Measurements from ENCODE around the gene KLHL13.
"Not testable (repeated sequence)": the region's sequence is repeated elsewhere in the genome, so short reads cannot be mapped to it uniquely, and the experiment has no call there.

KLHL13 gene

DNA sequence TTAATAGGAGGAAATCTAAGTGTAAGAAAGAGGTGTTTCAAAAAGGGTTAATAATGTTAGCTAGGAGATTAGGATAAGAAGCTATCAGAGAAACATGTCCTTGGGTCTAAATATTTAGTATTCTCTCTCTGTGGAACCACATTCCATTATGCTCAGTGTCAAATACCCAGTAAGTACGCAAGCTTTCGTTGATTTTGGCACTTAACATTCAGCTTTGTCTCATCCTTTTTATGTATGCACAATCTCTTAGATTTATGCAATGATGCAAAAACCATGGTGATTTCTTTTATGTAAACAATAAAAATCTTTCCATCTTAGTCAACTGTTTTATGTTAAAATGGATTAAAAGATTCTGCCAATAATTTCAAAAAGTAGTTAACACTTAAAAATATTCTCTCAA is 129.2 kb downstream of the KLHL13 start:
- no peak for DNase-seq

- no peak for DNase-seq
Observed at GRCh38 chrX:117985241-117985640, 131.4 kb downstream of the KLHL13 start.

DNA sequence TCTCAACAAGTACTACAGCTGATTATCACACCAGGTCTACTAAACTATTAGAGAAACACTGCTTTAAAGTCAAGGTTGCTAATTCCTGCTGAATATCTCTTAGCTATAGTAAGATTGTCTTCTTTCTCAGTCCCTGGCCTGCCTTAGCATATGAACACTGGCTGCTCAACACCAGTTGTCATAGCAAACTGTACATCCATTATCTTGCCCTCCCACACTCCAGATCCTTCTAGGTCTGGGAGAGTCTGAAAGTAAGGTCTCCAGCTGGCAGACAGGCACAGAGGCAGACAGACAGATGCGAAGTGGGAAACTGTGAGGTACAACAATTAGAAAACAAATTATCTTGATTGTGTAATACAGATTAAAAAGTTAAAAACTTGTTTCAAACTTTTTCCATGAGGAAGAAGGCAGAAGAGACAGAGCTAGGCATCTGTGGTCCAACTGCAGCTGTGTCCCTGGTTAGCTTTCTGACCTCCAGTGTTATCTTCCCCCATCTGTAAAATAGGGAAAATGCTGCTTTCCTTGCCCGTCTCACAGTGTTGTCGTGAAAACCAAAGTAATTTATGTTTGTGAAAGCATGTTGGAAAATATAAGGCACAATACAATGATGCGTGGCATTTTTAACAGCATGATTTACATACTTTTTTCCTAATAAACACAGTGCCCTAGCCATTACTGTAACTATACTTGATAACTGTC is 133.8 kb downstream of the KLHL13 start:
- DNase-seq: no peak

DNA sequence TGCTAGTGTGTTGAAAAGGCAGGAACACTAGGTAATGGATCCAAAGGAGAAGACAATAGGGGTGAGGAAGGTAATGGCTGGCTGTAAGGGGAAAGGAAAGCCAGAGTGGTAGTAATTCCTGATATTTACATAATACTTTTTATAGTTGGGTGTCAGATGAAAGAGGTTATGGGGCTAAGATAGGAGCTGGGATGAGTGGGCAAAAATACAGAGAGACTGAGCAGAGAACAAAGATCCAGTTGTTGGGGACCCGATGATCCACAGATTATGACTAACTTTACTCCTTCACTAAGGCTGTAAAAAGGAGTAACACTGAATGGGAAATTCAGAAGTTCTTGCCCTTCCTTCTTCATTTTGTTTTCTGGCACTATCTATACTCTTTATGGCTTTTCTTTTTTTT is 138.2 kb downstream of the KLHL13 start:
- DNase-seq: no peak

- DNase-seq: no peak
Observed at GRCh38 chrX:117977526-117977925, 139.1 kb downstream of the KLHL13 start.

GRCh38 chrX:117973110-117973807 is 143.4 kb downstream of the KLHL13 start:
- DNase-seq: no peak

- DNase-seq: no peak
Observed at GRCh38 chrX:117972711-117973109, 143.9 kb downstream of the KLHL13 start.

DNA sequence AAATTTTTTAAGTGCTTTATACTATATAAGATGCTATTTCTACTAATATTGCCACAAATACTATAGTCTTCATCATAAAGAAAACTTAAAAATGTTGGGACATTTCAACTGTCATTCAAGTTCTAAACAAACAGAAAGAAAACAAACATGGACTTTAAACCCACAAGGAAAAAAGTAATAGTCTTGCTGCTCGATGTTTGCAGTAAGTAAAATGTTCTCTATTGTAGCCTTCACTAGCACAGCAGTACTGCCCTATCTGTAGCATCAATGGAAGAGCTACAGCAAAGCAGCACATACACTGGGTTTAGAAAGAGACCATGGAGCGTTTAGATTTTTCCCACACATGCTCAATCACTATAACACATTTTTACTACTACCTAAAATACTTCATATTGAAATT is 146.8 kb downstream of the KLHL13 start:
- no peak for DNase-seq

DNA sequence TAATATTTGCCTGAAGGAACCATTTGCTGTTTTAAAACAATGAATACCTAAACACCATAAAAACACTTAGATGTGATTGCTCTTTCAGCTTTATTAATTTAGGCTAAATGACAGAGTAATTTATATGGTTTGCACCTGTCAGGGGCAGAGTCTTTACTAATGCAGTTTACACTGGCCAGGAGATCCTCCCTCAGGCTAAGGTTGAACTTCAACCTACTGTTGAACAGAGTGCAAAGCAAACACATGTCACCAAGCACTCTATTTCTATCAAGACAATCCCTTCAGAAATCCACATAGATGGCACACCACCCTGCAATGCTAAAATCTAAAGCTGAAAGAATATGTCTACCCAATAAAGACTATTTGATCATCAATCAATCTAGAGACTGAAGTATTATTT is 147.3 kb downstream of the KLHL13 start:
- DNase-seq: no peak

DNA sequence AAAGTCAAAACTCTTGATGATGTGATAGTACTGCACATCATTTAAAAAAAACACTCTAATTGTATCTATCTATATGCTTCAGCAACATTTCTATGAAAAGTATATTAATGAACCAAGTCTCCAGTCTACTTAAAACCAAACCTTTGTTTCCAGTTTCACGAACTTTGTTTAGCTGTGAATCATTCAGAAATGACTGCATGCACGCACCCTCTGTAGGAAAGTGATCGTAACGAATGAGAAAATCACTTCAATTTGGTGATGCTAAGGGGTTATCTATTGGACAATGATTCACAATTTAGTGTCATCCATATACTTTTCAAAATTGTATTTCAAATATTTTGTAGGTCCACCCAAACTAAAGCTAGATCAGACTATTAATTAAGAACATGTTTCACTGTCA is 157.6 kb downstream of the KLHL13 start:
- no peak for DNase-seq

- DNase-seq: no peak
Observed at GRCh38 chrX:117957128-117957527, 159.5 kb downstream of the KLHL13 start.

DNA sequence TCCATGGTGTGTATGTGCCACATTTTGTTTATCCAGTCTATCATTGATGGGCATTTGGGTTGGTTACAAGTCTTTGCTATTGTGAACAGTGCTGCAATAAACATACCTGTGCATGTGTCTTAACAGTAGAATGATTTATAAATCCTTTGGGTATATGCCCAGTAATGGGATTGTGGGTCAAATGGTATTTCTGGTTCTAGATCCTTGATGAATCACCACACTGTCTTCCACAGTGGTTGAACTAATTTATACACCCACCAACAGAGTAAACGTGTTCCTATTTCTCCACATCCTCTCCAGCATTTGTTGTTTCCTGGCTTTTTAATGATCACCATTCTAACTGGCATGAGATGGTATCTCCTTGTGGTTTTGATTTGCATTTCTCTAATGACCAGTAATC is 177.3 kb downstream of the KLHL13 start:
- DNase-seq: not testable (repeated sequence)

- no peak for DNase-seq
Observed at GRCh38 chrX:117936118-117936517, 180.5 kb downstream of the KLHL13 start.

DNA sequence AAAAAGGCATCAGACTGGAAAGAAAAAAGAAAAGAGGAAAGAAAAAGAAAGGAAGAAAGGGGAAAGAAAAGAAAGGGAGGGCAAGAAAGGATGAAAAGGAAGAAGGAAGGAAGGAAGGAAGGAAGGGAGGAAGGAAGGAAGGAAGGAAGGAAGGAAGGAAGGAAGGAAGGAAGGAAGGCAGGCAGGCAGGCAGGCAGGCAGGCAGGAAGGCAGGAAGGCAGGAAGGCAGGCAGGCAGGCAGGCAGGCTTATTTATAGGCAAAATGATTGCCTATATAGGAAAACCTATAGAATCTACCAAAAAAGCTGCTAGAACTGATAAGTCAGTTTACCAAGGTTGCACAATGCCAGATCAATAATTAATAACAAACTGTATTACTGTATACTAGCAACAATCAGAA is 186.5 kb downstream of the KLHL13 start:
- DNase-seq: not testable (repeated sequence)

- no peak for DNase-seq
Observed at GRCh38 chrX:117919755-117920154, 196.9 kb downstream of the KLHL13 start.

- DNase-seq: no peak
Observed at GRCh38 chrX:117910216-117910615, 206.4 kb downstream of the KLHL13 start.

DNA sequence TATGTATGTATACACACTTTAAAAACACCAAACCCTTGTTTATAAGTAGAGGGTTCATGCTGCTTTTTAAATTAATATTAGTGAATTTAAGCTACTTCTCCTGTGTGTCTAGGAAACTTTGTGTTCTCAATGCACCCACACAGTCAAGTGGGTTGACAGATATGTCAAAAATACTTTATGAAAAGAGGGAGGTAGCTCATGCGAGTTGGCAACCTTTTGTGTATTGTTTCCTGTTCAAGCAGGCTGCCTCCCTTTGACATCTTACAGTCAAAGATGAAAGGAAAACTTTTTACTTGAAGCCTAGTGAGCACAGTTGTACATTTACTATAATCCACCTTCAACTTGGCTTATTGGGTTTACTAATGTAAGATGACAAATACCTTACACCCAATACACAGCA is 218.4 kb downstream of the KLHL13 start:
- DNase-seq: no peak

- no peak for DNase-seq
Observed at GRCh38 chrX:117895418-117895817, 221.2 kb downstream of the KLHL13 start.

DNA sequence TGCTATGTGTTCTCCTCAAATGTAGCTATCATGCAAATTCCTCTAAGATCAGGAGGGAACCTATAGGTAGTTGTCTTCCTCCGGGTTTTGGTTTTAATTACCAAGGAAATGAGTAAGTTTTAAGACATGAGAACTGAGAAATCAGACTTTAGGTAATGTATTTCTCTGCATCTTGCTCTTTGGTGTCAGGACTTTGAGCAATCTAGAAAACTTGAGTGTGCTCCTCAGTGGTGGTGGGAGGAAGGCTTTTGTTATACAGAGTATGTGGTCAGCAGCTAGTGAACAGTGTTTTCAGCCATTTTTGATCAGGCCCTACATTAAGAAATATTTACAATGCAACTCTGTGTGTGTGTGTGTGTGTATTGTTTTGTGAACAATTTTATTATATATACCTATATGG is 224.1 kb downstream of the KLHL13 start:
- DNase-seq: no peak

- no peak for DNase-seq
Observed at GRCh38 chrX:117871796-117872195, 244.8 kb downstream of the KLHL13 start.

DNA sequence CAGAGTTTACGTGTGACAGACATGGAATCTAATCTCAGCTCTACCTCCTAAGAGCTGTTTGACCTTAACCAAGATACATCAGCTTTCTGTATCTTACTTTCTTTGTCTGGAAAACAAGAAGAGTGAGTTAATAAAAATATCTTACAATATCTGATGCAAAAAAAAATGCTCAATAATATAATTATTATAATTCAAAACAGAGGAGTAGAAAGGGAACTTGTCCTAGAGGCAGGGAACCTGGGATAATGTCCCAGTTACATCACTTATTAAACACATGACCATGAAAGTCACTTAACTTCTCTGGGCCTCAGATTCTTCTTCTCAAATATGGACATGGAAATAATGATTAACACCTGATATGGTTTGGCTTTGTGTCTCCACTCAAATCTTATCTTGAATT is 256.1 kb downstream of the KLHL13 start:
- DNase-seq: no peak

- DNase-seq: no peak
Observed at GRCh38 chrX:117854806-117855205, 261.8 kb downstream of the KLHL13 start.

DNA sequence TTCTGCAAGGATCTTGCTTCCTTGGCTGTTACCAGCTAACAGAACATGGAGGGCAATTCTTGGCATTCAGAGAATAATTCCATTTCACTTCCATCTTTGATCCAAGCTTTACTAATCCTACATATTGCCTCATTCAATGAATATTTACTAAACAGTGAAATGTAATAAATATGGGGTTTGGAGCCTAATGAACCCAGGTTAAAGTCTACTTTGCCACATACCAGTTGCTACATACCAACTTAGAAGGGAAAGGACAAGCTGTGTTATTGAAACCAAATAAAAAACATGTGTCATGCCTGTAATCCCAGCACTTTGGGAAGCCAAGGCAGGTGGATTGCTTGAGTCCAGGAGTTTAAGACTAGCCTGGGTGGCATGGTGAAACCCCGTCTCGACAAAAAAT is 265.6 kb downstream of the KLHL13 start:
- DNase-seq: no peak

All from NCI-H2171 treated with DMSO at 0.1 percent for 48 hours (cell line).